WTC11 (cell line): ENCODE results near the gene PRR20D. TPM values are rescaled to one million over a fixed set of nuclear protein-coding genes. Genes with fewer than 3 reads are reported as not detected.

ENCODE experiments used
- ATF2 ChIP-seq: sonication (generic); formaldehyde crosslinking; IDR thresholded peaks from 2 replicates; pipeline ENCODE4 v1.8.1; 2022; ENCODE audit warnings: low read depth, missing genetic modification reagents, borderline replicate concordance
- CDX4 ChIP-seq: fragments of 250-450 bp; sonication (Bioruptor Pico); IDR thresholded peaks from 2 replicates; pipeline ENCODE4 v1.9.0; 2021; ENCODE audit warnings: moderate library complexity, mild to moderate bottlenecking, inconsistent platforms, borderline replicate concordance
- FOXK1 ChIP-seq: sonication (generic); formaldehyde crosslinking; IDR thresholded peaks from 2 replicates; pipeline ENCODE4 v1.8.0; 2022; ENCODE audit warnings: mild to moderate bottlenecking, moderate library complexity, missing genetic modification reagents
- MLX ChIP-seq: sonication (generic); formaldehyde crosslinking; IDR thresholded peaks from 2 replicates; pipeline ENCODE4 v1.8.1; 2023; ENCODE audit warnings: mild to moderate bottlenecking, missing genetic modification reagents, moderate library complexity
- TP53 ChIP-seq: sonication (generic); formaldehyde crosslinking; IDR thresholded peaks from 2 replicates; pipeline ENCODE4 v1.8.1; 2023; ENCODE audit warnings: mild to moderate bottlenecking, missing genetic modification reagents
- ZBTB21 ChIP-seq: sonication (generic); formaldehyde crosslinking; IDR thresholded peaks from 2 replicates; pipeline ENCODE4 v1.8.1; 2023; ENCODE audit warnings: mild to moderate bottlenecking, missing genetic modification reagents, borderline replicate concordance
- ZBTB43 ChIP-seq: sonication (generic); formaldehyde crosslinking; IDR thresholded peaks from 2 replicates; pipeline ENCODE4 v1.8.1; 2023; ENCODE audit warnings: mild to moderate bottlenecking, missing genetic modification reagents
- ZNF138 ChIP-seq: sonication (generic); formaldehyde crosslinking; conservative IDR thresholded peaks from 2 replicates; pipeline ENCODE4 v1.8.1; 2022; ENCODE audit warnings: mild to moderate bottlenecking, moderate library complexity, missing genetic modification reagents
- total RNA-seq: library from RNA; stranded (reverse); gene quantifications from 3 replicates; pipeline ENCODE4 v1.2.3, GENCODE V29; 2021

PRR20D gene
- total RNA-seq, 1 experiment from 2014 or later: not detected

- TF ChIP-seq ZBTB43 (no peak), ATF2 (CRISPR knock-in tag) (no peak), MLX (CRISPR knock-in tag) (no peak), TP53 (CRISPR knock-in tag) (no peak), ZNF138 (no peak), CDX4 (CRISPR knock-in tag) (no peak), ZBTB21 (CRISPR knock-in tag) (no peak), FOXK1 (CRISPR knock-in tag) (no peak)
Measured at GRCh38 chr13:57212989-57213388, 52.6 kb downstream of the PRR20D start (continued).

Other genes with a start within 250 kb of the PRR20D start
- gene PRR20A, start 19.7 kb upstream of the PRR20D start, total RNA-seq: not detected in 3 replicates
- not detected in 3 replicates for gene PRR20B, start 13.1 kb upstream of the PRR20D start, total RNA-seq
- not detected in 3 replicates for gene PRR20C, start 6.6 kb upstream of the PRR20D start, total RNA-seq
- not detected in 3 replicates for gene PRR20E, start 6.6 kb downstream of the PRR20D start, total RNA-seq